NCI-H146 treated with DMSO at 0.1 percent for 48 hours (cell line): ENCODE data around the gene CTTNBP2NL.
"Not testable (repeated sequence)": the region's sequence is repeated elsewhere in the genome, so short reads cannot be mapped to it uniquely, and the experiment has no call there.

ENCODE experiments used
- DNase-seq: peaks from one replicate; lab custom pipeline; 2025; ENCODE audit not compliant: unreplicated experiment; lab: John Stamatoyannopoulos, UW

CTTNBP2NL gene

DNA sequence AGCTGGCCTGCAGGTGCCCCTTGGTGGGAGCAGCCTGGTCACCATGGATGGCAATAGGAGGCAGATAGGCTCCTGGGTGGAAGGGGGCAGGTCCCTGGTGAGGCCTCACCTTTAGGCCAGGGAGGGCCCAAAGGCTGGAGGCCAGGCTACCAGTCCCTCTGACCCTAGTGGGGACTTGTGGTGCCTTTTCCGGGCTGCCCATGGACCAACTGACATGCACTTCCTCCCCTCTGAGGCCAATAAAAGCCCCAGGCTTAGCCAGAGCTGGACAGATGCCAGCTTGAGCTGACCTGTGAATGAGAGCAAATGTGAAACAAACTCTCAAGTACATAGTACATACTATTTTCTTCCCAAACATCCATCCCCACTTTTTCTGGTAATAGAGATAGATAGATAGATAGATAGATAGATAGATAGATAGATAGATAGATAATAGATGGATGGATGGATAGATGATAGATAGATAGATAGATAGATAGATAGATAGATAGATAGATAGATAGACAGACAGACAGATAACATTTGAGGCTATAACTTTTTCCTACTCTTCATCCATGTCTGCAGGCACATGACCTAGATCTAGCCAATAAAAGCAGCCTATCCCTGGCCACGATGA is 9.2 kb upstream of the CTTNBP2NL start:
- no peak for DNase-seq

GRCh38 chr1:112387807-112388206 is 8.2 kb upstream of the CTTNBP2NL start:
- no peak for DNase-seq

DNA sequence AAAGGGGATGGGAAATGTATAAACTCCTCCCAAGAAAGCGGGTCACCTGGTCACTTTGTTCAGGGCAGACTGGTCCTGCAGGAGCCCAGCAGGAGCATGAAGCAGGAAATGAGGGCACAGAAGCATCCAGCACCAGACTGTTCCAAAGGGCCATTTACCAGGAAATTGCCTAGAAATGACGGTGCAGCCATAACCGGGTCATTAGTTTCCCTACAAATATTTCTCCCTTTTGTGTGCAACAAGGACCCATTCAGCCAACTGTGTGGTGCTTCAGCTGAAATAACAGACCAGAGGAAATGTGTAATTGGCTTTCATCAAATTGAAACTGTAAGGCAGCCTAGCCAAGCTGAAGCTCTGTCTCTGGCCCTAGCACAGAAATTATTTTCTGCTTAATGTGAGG is 7.6 kb upstream of the CTTNBP2NL start:
- peak; percentile 33 for DNase-seq

- no peak for DNase-seq
Observed at GRCh38 chr1:112389689-112390088, 6.3 kb upstream of the CTTNBP2NL start.

- not testable (repeated sequence) for DNase-seq
Observed at GRCh38 chr1:112390335-112390734, 5.7 kb upstream of the CTTNBP2NL start.

DNA sequence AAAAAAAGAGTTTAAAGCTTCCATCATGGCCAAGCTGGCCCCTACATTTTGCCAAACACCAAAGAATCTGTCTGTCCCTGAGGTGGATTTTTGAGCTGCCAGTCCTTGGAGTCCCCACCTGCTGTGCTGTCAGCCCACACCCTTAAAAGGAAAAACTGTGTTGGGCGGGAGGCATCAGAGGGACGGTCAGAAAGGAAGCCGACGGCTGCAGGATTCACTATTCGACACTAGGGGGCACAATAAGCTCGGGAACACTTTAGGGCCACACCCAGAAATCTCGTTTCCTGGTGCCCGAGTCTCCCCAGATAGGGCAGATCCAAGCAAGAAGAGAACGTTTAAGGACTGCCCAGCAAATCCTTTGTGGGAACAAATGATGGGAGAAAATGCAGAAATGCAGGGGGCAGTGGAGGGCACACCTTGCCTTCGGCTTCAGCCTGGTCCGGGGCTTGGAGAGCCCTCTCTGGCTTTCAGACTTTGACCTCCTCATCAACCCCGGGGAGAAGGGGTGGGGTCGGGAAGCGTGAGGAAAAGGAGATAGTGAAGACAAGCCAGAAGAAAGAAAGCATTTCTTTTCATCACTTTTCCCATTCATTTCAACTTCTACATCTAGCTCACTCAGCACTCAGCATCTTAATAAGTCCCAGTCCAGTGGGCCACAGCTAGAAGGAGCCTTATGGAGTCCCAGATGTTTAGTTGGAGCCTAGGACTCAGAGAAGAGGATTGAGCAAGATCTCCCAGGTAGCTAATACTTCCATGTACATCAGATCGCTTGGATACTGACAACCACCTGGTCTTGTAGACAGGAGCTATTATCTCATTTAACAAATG is 5.0 kb upstream of the CTTNBP2NL start:
- DNase-seq, result peak; percentile 87

DNA sequence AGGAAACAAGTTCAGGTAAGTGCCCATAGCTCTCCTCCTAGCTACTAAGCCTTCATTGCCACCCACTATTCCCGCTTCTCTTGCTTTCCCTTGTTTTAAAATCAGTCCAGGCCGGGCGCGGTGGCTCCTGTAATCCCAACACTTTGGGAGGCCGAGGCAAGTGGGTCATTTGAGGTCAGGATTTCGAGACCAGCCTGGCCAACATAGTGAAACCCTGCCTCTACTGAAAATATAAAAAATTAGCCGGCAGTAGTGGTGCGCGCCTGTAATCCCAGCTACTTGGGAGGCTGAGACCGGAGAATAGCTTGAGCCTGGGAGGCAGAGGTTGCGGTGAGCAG is 4.4 kb upstream of the CTTNBP2NL start:
- no peak for DNase-seq

DNA sequence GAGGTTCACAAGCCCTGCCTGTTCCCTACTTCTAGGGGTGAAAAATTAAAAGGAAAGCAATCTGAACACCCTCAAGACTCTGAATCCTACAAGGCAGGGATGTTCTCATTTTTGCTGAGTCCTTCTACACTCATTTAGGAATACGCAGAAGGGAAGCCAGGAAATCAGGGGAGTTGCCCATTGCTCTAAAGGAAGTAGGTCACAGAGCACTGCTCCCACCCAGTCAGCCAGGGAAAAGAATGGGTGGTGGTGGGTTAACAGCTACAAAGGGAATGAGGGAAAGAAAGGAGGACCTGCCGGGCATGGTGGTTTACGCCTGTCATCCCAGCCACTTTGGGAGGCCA is 2.4 kb upstream of the CTTNBP2NL start:
- no peak for DNase-seq

DNA sequence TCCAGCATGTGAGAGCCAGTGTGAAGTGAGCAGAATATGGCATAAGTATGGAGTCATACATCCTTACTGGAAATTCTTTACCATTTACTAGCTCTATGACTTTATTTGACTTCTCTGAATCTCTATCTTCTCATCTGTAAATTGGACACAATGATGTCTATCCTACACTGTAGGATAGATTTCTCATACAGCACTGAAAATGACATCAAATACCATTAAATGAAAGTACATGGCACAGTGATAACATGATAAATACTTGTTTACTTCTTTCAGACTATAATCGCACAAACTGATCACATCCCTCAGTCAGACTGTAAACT is 1.3 kb upstream of the CTTNBP2NL start:
- DNase-seq, result no peak

DNA sequence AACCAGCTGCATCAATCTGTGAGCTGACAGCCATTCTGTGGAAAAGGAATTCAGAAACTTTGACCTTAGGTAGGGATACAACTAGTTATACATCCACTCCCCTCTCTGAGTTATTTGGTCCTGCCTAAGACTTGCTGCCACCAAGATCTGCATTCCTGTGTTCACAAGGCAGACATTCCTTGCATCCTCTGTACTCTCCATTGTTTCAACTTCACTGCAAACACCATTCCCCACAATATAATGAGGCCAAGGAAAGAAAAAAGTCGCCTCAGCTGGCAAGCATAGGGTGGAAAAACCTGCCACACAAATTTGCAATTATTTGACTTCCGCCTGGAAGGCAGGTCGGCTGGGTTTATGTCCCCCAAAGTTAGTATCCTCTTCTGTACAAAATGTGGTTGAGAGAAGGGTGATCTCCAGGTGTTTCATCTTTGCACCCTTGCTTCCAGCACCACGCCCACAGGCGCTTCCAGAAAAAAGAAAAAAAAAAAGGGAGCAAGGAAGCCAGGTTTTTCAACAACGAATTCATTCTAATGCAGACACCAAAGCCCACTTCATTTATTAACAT is 676 bp upstream of the CTTNBP2NL start:
- DNase-seq, result no peak

GRCh38 chr1:112396653-112397471 is 848 bp downstream of the CTTNBP2NL start:
- no peak for DNase-seq

GRCh38 chr1:112397841-112398240 is 1.8 kb downstream of the CTTNBP2NL start:
- DNase-seq, result no peak

DNA sequence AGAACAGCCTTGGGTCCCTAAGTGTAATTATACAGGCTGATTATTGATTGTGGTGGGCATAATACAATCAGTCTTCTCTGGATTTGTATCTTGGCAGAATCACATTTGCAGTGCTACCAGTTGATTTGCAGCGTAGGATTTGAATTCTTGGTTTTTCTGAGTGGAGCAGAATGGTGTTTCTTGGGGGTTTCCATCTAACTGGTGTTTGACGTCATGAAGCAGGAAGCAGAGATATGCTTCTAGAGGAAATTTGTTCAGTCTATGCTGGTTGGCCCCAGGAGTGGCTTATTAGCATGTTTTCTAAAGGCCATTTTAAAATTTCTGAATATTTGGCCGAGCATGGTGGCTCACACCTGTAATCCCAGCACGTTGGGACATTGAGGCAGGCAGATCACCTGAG is 3.4 kb downstream of the CTTNBP2NL start:
- no peak for DNase-seq

DNA sequence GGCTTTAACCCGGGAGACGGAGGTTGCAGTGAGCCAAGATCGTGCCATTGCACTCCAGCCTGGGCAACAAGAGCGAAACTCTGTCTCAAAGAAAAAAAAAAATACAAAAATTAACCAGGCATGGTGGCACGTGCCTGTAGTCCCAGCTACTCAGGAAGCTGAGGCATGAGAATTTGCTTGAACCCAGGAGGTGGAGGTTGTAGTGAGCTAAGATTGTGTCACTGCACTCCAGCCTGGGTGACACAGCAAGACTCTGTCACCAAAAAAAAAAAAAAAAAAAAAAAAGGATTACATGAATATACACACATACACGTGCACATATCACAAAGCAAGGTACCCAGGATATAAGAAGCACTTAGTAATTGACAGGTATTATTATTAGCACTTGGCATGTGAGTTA is 4.7 kb downstream of the CTTNBP2NL start:
- DNase-seq, result not testable (repeated sequence)

- DNase-seq, result no peak
Observed at GRCh38 chr1:112402682-112403643, 6.9 kb downstream of the CTTNBP2NL start.

DNA sequence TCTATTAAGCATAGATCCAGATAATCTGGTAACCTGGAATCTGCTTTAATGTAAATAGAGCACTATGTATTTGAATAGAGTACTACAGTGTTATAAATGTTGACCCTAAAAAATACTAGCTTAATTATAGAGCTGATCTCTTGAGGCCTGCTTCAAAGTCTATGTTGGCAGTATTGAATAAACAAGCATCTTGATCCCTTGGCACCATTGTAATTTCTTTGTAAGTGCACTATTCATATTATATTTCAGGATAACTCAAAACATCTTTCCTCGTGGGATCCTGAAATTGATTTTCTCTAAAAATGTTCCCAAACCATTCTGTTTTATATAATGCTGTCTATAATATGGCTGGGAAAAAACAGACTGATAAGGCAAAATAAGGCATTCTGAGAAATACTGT is 10.8 kb downstream of the CTTNBP2NL start:
- no peak for DNase-seq

- DNase-seq, result no peak
Observed at GRCh38 chr1:112409414-112409813, 13.4 kb downstream of the CTTNBP2NL start.

DNA sequence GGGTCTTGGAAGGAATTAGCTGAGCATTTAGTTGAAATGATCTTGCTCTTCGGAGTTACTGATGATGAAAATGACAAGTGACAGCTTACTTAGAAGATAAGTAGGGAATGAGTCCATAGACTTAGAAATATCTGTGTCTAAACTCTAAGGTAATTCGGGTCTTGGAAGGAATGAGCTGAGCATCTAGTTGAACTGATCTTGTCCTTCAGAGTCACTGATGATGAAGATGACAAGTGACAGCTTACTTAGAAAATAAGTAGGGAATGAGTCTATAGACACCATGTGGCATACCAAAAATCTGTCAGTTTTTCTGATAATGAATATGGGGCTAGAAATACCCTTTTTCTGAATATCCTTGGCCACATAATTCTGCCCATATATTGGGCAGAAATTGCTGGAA is 14.7 kb downstream of the CTTNBP2NL start:
- DNase-seq, result no peak

GRCh38 chr1:112417271-112417670 is 21.3 kb downstream of the CTTNBP2NL start:
- no peak for DNase-seq

GRCh38 chr1:112418099-112418892 is 22.3 kb downstream of the CTTNBP2NL start:
- DNase-seq, result no peak
